ENCODE data around the gene PEX19.
"Not testable (repeated sequence)": the region's sequence is repeated elsewhere in the genome, so short reads cannot be mapped to it uniquely, and the experiment has no call there.

DNA sequence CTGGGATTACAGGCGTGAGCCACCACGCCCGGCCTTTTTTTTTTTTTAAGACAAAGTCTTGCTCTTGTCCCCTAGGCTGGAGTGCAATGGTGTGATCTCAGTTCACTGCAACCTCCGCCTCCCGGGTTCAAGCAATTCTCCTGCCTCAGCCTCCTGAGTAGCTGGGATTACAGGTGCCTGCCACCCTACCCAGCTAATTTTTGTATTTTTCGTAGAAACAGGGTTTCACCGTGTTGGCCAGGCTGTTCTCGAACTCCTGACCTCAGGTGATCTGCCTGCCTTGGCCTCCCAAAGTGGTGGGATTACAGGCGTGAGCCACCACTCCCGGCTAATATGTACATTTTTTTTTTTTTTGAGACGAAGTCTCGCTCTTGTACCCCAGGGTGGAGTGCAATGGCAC lies 2.8 kb upstream of the PEX19 start:
- not testable (repeated sequence) for TF ChIP-seq POLR2AphosphoS5 (IDR thresholded peaks at IDR 0.05; ENCODE audit: low read depth, low read length); TAF1 (IDR thresholded peaks at IDR 0.05; ENCODE audit: borderline replicate concordance, low read depth, low read length); POLR2A (IDR thresholded peaks at IDR 0.05; ENCODE audit: low read depth, low read length)
